NT2/D1 (cell line): ENCODE measurements around the gene VNN1.

ENCODE experiments used
- SUZ12 ChIP-seq: IDR thresholded peaks from 2 replicates; pipeline ENCODE4 v1.6.1; 2011; ENCODE audit not compliant: insufficient read length, insufficient read depth; ENCODE audit errors: extremely low read depth
- YY1 ChIP-seq: IDR thresholded peaks from 2 replicates; pipeline ENCODE4 v1.6.1; 2011; ENCODE audit not compliant: insufficient read length, insufficient read depth

GRCh38 chr6:132758689-132759088 lies 44.8 kb upstream of the VNN1 start:
- TF ChIP-seq SUZ12 (no peak), YY1 (no peak)
